ENCODE results near the gene PATJ. TPM values are rescaled to one million over a fixed set of nuclear protein-coding genes. Genes with fewer than 3 reads are reported as not detected.

Gene PATJ
- total and polyA plus RNA-seq, 2 donors (not counting 3 experiments of a cell fraction or from before 2014, with no cell fraction given) = 1.1 to 3.0 TPM

- TF ChIP-seq POLR2AphosphoS5 (IDR thresholded peaks at IDR 0.05; ENCODE audit: insufficient read depth, low read depth, low read length) (no peak), FOS (IDR thresholded peaks at IDR 0.05; ENCODE audit: borderline replicate concordance, insufficient read depth, low read length) (no peak), CTCF (IDR thresholded peaks at IDR 0.05; ENCODE audit: extremely low read depth in 1 of 2, insufficient read depth in 1 of 2, low read depth in 1 of 2, low read length in 2 of 2) (no peak), MAX (IDR thresholded peaks at IDR 0.05; ENCODE audit: insufficient read depth, insufficient read length) (no peak), EZH2 (IDR thresholded peaks at IDR 0.05; ENCODE audit: borderline replicate concordance, low read depth, low read length, severe bottlenecking) (no peak), POLR2A (IDR thresholded peaks at IDR 0.05; ENCODE audit: low read depth, low read length) (no peak), GATA2 (IDR thresholded peaks at IDR 0.05; ENCODE audit: insufficient read depth, insufficient read length, low read depth, low read length) (no peak), JUN (IDR thresholded peaks at IDR 0.05; ENCODE audit: borderline replicate concordance, insufficient read depth, insufficient read length, low read depth) (no peak), MYC (IDR thresholded peaks at IDR 0.05; ENCODE audit: low read depth, low read length) (no peak)
- no peak for DNase-seq (ENCODE audit: low read depth, low spot score)
- Histone ChIP-seq H3K27ac (ENCODE audit: insufficient read depth, low read depth, low read length) (no peak overlapping the region), H3K27me3 (ENCODE audit: control insufficient read depth in 2 of 2, insufficient read depth in 2 of 2, low read length in 2 of 2) (no peaks in the 10 kb centered on the region), H3K4me1 (ENCODE audit: control insufficient read depth, extremely low read depth, insufficient read depth, low read length) (no peaks in the 10 kb centered on the region), H3K4me3 (replicated peaks in 1 of 3; ENCODE audit: insufficient read depth in 1 of 3, low read depth in 1 of 3, low read length in 3 of 3) (no peak overlapping the region), H3K79me2 (ENCODE audit: control insufficient read depth, insufficient read depth, low read length) (no peaks in the 10 kb centered on the region), H2AFZ (ENCODE audit: low read depth, low read length) (no peak overlapping the region), H3K4me2 (ENCODE audit: insufficient read depth, low read length) (no peak overlapping the region), H3K36me3 (ENCODE audit: control insufficient read depth in 2 of 2, extremely low read depth in 1 of 2, insufficient read depth in 2 of 2, low read length in 2 of 2) (no peaks in the 10 kb centered on the region), H3K9me3 (replicated peaks; ENCODE audit: control insufficient read depth, insufficient read depth, low read length) (no peaks in the 10 kb centered on the region), H3K9me1 (replicated peaks; ENCODE audit: control insufficient read depth, extremely low read depth, insufficient read depth, low read length) (no peaks in the 10 kb centered on the region), H3K9ac (replicated peaks; ENCODE audit: extremely low read depth, insufficient read depth, low read length) (no peak overlapping the region), H4K20me1 (replicated peaks; ENCODE audit: control insufficient read depth, extremely low read depth, insufficient read depth, low read length) (no peaks in the 10 kb centered on the region)
- dilution Hi-C loops (cut with MboI; ENCODE audit: extremely low pct_ligation_motif_present, low sequenced_read_pairs) (no loop called here), intact Hi-C loops (cut with micrococcal nuclease) (no loop called here)
- no TSS peak for BruUV-seq (replicated peaks)
- ChIA-PET POLR2A (no interaction called here), CTCF (no interaction called here)
- FAIRE-seq = no peak
Measured at GRCh38 chr1:61808321-61808720, 66.0 kb downstream of the PATJ start.

Data from endothelial cell of umbilical vein (primary cell).